NCI-H187 (cell line): ENCODE measurements around the gene MYBPHL.

Experiments
- DNase-seq, 2 experiments: peaks; one replicate each; lab custom pipeline; 2025; lab: John Stamatoyannopoulos, UW

MYBPHL gene

DNA sequence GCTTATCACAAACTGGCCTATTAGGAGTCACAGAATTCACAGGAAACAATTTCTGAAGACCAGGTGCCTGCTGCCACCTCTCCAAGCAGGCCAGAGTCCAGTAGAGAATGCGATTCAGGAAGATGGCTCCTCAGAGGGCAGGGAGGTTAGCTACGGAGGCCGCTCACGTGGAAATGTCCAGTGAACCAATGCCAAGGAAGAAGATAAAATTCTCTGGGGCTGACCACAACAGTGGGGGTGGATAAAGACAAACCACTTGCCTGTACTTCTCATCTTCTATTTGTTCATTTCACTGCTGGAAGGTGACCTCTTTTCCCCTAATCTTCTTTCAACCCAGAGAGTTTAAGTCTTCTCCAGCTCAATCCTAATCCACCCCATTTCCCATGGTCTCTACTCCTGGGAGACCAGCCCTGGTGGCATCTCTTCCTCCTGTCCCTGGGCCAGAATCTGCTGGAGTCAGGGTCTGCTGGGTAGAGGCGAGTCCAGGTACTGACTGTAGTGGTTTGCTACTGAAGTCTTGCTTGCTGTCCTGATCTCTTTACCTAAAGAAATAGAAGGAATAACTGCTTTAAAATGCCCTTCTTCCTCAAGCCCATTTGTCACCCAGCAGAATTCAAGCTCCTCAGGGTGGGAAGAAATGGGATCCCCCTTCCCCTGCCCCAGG is 27.1 kb downstream of the MYBPHL start:
- no peak for DNase-seq

DNA sequence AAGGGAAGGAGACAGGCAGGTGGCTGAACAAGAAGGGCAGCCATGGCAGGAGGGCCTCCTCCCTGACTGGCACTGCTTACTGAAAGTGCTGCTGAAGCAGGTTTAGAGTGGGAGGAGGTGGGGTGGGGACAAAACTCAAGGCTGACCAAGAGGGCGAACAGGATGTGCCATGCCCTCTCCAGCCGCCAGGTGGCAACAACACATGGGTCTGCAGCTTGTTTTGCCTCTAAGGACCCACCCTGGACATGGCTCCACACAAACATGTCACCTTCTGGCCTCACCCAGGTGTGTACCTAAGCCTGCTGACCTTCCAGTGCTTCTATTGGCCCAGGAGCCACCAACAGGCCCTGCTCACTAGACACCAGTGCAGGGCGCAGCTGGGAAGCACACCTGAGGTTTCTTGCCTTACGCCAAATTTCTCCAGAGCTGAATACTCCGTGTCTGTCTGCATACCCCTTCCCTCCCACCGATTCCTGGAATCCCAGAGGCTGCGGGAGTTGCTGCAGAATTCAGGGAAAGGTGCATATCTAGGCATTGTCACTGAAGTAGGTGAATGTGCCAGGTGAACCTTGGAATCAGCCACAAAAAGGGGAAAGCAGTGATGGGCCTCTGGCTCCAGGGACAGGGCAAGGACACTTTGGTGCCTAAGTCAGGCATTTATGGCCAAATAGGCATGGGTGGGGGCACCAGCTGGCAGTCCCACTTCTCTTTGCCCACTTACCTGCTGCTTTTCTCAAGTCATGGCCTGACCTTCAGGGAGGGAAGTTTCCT is 29.2 kb downstream of the MYBPHL start:
- DNase-seq: peak; percentile 47 to 68

DNA sequence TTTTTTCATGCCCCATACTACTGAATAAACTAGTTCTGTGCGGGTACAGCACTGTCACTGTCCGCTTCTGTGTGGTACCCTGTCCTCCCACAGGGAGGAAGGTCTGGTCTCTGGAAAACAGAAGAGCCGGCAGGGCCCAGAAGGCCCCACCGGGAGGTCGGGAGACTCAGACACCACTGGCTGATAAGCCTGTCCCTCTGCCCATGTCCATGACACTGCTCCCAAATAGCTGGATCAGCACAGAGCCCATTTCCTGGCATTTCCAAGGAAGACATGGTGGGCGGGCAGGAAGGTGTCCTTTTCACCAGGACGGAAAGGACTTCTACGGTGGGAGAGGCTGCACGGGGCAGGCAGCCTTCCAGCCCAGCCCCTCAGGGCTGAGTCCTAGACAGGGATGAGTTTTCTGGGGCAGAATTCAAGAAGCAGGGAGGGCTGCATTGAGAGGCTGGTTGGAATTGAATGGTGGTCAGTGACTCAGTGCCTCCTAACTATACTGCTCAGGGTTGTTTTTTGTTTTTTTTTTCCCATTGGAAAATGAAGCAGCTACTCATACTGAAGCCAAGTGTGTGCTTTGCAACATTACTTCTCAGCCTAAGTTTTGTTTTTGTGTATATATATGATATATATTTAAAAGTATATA is 31.0 kb downstream of the MYBPHL start:
- no peak for DNase-seq

DNA sequence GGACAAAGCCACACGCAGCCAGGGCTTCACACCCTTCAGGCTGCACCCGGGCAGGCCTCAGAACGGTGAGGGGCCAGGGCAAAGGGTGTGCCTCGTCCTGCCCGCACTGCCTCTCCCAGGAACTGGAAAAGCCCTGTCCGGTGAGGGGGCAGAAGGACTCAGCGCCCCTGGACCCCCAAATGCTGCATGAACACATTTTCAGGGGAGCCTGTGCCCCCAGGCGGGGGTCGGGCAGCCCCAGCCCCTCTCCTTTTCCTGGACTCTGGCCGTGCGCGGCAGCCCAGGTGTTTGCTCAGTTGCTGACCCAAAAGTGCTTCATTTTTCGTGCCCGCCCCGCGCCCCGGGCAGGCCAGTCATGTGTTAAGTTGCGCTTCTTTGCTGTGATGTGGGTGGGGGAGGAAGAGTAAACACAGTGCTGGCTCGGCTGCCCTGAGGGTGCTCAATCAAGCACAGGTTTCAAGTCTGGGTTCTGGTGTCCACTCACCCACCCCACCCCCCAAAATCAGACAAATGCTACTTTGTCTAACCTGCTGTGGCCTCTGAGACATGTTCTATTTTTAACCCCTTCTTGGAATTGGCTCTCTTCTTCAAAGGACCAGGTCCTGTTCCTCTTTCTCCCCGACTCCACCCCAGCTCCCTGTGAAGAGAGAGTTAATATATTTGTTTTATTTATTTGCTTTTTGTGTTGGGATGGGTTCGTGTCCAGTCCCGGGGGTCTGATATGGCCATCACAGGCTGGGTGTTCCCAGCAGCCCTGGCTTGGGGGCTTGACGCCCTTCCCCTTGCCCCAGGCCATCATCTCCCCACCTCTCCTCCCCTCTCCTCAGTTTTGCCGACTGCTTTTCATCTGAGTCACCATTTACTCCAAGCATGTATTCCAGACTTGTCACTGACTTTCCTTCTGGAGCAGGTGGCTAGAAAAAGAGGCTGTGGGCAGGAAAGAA is 32.0 kb downstream of the MYBPHL start:
- no peak for DNase-seq

DNA sequence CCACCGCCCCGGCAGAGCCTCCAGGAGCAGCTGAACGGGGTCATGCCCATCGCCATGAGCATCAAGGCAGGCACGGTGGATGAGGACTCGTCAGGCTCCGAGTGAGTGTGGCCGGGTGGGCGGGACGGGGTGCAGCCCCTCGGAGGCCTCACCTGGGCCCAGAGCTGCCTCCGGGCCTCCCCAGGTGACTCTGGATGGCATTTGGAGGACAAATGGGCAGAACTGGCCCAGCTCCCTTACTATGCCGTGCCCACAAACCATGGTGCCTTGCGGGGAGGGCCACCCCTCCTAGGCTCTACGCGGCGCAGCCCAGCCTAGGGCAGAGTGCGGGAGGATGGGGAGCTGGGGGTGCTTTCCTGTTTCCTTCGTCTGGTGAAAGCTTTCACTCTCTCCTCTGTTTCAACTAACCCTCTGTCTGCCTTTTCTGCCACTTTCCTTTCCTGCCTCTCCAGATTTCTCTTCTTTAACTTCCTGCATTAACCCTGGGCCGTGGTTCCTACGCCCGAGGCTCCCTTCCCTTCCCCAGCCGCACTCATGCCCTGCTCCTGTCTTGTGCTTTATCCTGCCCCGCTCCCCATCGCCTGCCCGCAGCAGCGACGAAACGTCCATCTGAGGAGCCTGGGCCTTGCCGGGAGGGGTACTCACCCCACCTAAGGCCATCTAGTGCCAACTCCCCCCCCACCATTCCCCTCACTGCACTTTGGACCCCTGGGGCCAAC is 33.1 kb downstream of the MYBPHL start:
- DNase-seq: no peak

DNA sequence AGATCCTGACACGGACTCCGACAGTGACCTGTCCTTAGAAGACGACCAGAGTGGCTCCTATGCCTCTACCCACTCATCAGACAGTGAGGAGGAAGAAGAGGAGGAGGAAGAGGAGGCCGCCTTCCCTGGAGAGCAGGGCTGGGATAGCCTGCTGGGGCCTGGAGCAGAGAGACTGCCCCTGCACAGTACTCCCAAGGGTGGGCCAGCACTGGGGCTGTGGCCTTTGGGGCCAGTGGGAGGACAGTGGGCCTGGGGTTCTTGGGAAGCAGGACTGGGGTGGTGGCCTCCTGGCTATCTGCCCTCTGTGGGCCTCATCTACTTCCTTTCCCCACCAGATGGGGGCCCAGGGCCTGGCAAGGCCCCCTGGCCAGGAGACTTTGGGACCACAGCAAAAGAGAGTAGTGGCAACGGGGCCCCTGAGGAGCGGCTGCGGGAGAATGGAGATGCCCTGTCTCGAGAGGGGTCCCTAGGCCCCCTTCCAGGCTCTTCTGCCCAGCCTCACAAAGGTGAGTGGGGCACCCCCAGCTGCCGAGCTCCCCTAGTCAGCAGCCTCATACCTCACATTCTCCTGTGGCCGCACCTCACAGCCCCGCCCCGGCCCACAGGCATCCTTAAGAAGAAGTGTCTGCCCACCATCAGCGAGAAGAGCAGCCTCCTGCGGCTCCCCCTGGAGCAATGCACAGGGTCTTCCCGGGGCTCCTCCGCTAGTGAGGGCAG is 33.8 kb downstream of the MYBPHL start:
- DNase-seq: no peak

DNA sequence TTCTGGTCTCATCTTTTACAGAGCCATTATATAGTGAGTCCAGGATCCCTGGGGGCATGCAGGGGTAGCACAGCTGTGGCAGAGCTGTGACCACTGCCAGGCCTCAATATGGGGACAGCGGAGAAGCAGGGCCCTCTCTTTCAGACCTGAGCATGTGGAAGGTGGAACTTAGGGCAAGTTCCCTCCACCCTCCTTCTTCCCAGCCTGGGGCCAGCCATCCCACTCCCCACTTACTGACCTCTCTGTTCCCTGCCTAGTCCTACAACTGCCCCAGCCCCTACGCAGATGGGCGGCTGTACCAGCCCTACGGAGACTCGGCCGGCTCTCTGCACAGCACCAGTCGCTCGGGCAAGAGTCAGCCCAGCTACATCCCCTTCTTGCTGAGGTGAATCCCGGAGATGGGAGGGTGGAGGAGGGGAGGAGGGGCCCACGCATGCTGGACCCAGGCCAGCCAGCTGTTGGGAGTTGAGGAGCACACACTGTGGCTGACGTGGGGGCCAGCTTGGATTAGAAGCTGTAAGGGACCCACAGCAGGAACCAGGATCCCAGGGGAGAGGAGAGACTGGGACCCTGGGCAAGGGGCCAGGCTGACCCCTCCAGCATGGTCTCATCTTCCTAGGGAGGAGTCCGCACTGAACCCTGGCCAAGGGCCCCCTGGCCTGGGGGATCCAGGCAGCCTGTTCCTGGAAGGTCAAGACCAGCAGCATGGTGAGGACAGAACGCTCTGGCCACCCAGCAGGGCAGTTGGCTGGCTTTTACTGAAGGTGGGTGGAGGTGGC is 34.6 kb downstream of the MYBPHL start:
- DNase-seq: no peak

DNA sequence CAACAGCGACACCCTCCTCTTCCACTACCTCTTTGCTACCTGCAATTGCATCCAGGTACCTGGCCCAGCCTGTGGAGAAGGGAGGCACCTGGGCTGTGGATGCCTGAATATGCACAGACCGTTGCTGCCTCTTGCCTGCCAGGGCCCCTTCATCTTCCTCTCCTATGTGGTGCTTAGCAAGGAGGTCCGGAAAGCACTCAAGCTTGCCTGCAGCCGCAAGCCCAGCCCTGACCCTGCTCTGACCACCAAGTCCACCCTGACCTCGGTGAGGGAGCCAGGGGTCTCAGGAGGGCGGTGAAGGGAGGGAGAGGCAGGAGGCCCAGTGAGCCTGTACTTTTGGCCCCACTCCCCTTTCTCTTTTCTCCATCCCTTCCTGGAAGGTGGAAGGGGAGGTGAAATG is 35.4 kb downstream of the MYBPHL start:
- DNase-seq: no peak

DNA sequence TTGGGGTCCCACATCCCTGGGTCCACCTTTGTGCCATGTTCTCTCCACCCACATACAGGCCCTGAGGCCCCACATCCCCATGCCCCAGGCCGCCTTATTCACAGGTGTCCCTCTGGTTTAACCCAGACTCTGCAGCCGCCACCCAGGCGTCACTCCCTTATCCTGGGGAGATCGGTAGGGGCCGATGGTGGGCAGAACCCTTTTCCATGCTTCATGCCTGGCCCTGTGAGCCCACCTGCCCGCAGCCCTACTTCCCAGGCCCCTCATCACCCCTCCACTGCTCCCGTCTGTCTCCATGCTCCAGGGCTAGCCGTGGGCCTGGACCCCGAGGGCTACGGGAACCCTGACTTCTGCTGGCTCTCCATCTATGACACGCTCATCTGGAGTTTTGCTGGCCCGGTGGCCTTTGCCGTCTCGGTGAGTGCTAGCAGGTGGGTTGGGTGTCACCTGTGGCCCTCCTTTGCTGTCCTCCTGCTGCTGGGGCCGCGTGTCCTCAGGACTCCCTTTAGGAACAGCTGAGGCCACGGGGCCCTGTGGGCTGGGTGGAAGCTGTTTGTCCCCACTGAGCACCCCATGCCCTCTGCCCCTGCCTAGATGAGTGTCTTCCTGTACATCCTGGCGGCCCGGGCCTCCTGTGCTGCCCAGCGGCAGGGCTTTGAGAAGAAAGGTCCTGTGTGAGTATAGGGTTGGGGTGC is 36.0 kb downstream of the MYBPHL start:
- no peak for DNase-seq

DNA sequence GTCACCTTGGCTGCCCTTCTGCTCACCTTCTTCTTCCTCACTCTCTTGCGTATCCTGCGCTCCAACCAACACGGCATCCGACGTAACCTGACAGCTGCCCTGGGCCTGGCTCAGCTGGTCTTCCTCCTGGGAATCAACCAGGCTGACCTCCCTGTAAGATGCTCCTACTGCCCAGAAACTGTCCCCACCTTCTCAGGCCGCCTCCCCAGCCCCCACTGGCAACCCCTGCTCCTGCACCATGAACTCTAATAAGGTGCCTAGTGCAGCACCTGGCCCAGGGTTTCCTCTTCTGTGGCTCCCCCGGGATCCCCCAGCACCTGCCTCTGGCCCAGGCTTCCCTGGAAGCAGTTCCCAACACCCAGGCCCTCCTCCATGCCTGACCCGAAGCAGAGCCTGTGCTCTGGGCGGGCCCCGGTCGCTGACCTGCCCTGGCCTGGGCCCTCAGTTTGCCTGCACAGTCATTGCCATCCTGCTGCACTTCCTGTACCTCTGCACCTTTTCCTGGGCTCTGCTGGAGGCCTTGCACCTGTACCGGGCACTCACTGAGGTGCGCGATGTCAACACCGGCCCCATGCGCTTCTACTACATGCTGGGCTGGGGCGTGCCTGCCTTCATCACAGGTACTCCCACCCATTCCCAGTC is 36.7 kb downstream of the MYBPHL start:
- no peak for DNase-seq

DNA sequence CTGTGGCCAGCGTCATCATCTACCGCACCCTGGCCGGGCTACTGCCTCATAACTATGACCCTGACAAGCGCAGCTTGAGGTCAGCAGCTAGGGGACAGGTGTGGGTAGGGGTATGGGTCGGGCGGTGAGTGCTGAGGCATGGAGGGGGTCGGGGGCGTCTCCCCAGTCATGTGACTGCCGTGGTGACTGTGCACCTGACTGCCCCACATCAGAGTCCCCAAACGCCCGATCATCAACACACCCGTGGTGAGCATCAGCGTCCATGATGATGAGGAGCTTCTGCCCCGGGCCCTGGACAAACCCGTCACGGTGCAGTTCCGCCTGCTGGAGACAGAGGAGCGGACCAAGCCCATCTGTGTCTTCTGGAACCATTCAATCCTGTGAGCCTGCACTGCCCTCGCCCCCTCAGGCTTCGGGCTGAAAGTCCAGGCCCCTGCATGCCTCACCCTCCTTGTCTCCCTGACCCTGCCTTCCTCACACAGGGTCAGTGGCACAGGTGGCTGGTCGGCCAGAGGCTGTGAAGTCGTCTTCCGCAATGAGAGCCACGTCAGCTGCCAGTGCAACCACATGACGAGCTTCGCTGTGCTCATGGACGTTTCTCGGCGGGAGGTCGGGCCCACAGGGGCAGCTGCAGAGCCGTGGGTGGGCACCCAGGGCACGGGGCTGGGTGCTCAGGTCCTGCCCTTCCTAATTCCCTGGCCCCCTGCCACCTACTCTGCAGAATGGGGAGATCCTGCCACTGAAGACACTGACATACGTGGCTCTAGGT is 37.4 kb downstream of the MYBPHL start:
- DNase-seq: no peak

DNA sequence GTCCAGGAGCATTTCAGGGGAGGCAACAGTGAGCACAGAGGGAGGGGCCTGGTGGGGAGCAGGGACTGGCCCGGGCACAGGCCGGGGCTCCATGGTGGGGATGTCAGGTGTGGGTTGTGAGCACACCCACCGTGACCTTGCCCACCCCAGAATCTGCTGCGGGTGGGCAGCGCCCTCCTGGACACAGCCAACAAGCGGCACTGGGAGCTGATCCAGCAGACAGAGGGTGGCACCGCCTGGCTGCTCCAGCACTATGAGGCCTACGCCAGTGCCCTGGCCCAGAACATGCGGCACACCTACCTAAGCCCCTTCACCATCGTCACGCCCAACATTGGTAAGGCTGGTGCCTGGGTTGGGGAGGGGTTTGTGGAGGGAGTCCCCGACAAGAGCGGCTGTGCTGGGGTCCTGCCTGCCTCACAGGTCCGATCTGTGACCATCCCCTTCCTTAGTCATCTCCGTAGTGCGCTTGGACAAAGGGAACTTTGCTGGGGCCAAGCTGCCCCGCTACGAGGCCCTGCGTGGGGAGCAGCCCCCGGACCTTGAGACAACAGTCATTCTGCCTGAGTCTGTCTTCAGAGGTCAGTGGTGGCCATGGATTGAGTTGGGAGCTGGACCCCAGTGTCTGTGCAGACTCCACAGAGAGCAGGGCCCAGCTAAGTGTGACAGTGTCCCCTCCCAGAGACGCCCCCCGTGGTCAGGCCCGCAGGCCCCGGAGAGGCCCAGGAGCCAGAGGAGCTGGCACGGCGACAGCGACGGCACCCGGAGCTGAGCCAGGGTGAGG is 38.2 kb downstream of the MYBPHL start:
- DNase-seq: no peak

DNA sequence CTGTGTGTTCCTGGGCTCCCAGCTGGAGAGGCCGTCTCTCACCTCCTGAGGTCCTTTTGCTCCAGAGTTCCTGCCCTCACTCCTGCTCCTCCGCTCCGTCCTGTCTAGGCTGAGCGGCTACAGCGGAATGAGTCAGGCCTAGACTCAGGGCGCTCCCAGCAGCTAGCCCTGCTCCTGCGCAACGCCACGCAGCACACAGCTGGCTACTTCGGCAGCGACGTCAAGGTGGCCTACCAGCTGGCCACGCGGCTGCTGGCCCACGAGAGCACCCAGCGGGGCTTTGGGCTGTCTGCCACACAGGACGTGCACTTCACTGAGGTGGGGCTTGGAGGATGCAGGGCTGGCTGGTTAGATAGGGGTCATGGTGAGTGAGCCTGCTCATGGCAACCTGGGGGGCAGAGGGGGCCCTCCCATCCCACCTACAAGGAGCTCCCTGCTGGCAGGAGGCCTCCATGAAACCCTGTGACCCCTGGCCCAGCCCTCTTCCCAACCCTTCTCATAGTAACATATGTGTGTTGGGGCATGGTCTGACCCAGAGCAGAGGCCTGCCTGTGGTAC is 39.0 kb downstream of the MYBPHL start:
- no peak for DNase-seq

DNA sequence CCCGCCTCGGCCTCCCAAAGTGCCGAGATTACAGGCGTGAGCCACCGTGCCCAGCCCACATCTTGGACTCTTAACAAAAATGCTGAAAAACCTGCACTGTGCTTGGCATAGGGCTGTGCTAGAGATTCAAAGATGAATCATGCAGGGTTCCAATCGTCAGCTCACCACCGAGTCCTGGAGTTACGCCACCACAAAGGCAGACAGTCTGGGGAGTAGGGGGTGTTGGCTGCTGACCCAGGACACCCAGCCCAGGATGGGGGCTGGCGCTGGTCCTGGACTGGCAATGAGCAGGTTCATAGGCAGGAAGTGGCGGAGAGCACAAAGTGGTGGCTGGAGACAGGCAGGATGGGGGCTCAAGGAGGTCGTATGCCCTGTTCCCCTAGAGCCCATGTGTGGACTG is 39.8 kb downstream of the MYBPHL start:
- no peak for DNase-seq

DNA sequence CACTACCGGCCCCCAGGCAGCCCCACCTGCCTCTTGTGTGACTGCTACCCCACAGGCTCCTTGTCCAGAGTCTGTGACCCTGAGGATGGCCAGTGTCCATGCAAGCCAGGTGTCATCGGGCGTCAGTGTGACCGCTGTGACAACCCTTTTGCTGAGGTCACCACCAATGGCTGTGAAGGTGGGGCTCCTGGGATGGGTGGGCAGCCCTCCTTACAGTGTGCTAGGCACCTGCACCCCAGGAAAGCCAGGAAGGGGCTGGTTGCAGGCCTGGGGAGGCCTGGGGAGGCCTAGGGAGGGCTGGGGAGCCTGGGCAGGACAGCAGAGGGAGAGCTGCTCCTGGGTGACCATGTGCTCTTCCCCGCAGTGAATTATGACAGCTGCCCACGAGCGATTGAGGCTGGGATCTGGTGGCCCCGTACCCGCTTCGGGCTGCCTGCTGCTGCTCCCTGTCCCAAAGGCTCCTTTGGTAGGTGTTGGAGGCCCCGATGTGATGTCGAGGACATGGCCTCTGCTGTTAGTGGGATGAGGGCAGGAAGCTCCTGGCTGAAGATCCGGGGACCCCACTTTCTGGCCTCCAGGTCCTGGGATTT is 41.0 kb downstream of the MYBPHL start:
- DNase-seq: no peak

DNA sequence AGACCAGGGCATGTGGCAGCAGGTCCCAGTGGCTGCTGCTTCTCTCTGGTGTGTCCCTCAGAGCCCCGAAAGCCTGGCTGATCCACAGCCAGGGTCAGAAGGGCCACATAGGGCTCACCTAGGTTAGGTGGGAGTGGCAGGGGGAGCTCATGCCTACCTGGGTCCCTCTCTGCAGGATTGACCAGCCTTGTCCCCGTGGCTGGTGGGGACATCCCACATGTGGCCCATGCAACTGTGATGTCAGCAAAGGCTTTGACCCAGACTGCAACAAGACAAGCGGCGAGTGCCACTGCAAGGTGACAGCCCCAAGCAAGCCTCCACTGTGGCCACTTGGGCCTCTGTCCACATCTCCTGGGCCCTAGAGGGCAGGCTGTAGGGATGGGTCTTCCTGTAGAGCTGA is 41.8 kb downstream of the MYBPHL start:
- DNase-seq: no peak

DNA sequence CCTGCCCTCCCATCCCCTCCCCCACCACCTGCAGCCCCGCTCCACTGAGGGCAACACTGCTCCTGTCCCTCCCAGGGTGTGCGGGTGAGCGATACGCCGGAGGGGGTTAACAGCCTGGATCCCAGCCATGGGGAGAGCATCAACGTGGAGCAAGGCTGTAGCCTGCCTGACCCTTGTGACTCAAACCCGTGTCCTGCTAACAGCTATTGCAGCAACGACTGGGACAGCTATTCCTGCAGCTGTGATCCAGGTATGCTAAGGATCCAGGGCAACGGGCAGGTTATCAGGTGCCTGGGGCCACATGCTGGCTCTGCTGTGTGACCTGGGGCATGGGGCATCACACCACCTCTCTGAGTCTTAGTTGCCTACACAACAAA is 42.4 kb downstream of the MYBPHL start:
- no peak for DNase-seq
